ENCODE results near the gene YJU2.
"Not testable (repeated sequence)": the region's sequence is repeated elsewhere in the genome, so short reads cannot be mapped to it uniquely, and the experiment has no call there.

Gene YJU2

GRCh38 chr19:4228765-4229178, 18.1 kb upstream of the YJU2 start:
- H3K4me3 ChIP-seq (ENCODE audit: low read depth, low read length) = peak overlapping the region; percentile 94
- DNase-seq (ENCODE audit: low read depth) = no peak
- TF ChIP-seq CTCF (IDR thresholded peaks at IDR 0.05; ENCODE audit: insufficient read depth, low read depth, low read length, missing control alignments) = no peak

- peak; percentile 96 for DNase-seq (ENCODE audit: low read depth)
- peak within 1 kb of the TSS; percentile 94 for H3K4me3 ChIP-seq (ENCODE audit: low read depth, low read length)
- TF ChIP-seq CTCF (IDR thresholded peaks at IDR 0.05; ENCODE audit: insufficient read depth, low read depth, low read length, missing control alignments) = no peak
Observed at GRCh38 chr19:4229179-4229931, 17.5 kb upstream of the YJU2 start, which contains the start of gene EBI3. TSS of gene EBI3 (plus strand) at chr19:4229523. CDS start at chr19:4229551, 28 bp downstream.

- not testable (repeated sequence) for DNase-seq (ENCODE audit: low read depth)
- H3K4me3 ChIP-seq (ENCODE audit: low read depth, low read length) = peak overlapping the region; percentile 94
Observed at GRCh38 chr19:4230237-4230636, 16.6 kb upstream of the YJU2 start.

GRCh38 chr19:4231521-4231920, 15.4 kb upstream of the YJU2 start:
- not testable (repeated sequence) for DNase-seq (ENCODE audit: low read depth)
- H3K4me3 ChIP-seq (ENCODE audit: low read depth, low read length) = peak overlapping the region; percentile 94

- H3K4me3 ChIP-seq (ENCODE audit: low read depth, low read length) = peak overlapping the region; percentile 94
- DNase-seq (ENCODE audit: low read depth) = not testable (repeated sequence)
Observed at GRCh38 chr19:4232139-4232538, 14.7 kb upstream of the YJU2 start.

GRCh38 chr19:4232614-4233281, 14.1 kb upstream of the YJU2 start:
- no peak for TF ChIP-seq CTCF (IDR thresholded peaks at IDR 0.05; ENCODE audit: insufficient read depth, low read depth, low read length, missing control alignments)
- peak overlapping the region; percentile 94 for H3K4me3 ChIP-seq (ENCODE audit: low read depth, low read length)
- DNase-seq (ENCODE audit: low read depth) = peak; percentile 43

GRCh38 chr19:4233282-4233853, 13.5 kb upstream of the YJU2 start:
- peak; percentile 97 for TF ChIP-seq CTCF (IDR thresholded peaks at IDR 0.05; ENCODE audit: insufficient read depth, low read depth, low read length, missing control alignments)

GRCh38 chr19:4234142-4234861, 12.6 kb upstream of the YJU2 start:
- no peak overlapping the region for H3K4me3 ChIP-seq (ENCODE audit: low read depth, low read length)
- no peak for TF ChIP-seq CTCF (IDR thresholded peaks at IDR 0.05; ENCODE audit: insufficient read depth, low read depth, low read length, missing control alignments)
- DNase-seq (ENCODE audit: low read depth) = no peak

More at GRCh38 chr19:4233282-4233853, 13.5 kb upstream of the YJU2 start:
- peak; percentile 78 for DNase-seq (ENCODE audit: low read depth)
- peak overlapping the region; percentile 94; the same call in 1 of the 2 replicates for H3K4me3 ChIP-seq (ENCODE audit: low read depth, low read length)

Data from GM12865 (cell line).